Ovary (tissue), 9 donors: Measurements from ENCODE around the gene EEF1E1. TPM values are rescaled to one million over a fixed set of nuclear protein-coding genes. Genes with fewer than 3 reads are reported as not detected.
A peak's percentile ranks its signal among the peaks of the same experiment; 100 is the strongest.

Source experiments
- DNase-seq, 5 donors: peaks; one replicate each; pipeline ENCODE4 v3.0.0-alpha.2; 2019 to 2020
- H3K27ac ChIP-seq, 2 donors: fragments of 200-600 bp; one replicate each; pipeline versions ENCODE4 v1.5.1 to v1.8.0; 2019 to 2022
- H3K27me3 ChIP-seq: fragments of 200-600 bp; one replicate; pipeline ENCODE4 v1.8.0; 2022
- H3K36me3 ChIP-seq: fragments of 200-600 bp; sonication (generic); one replicate; pipeline ENCODE4 v1.5.1; 2019
- H3K4me1 ChIP-seq: one replicate; pipeline ENCODE4 v1.8.1; 2013; ENCODE audit warnings: mild to moderate bottlenecking, moderate library complexity; ENCODE audit not compliant: insufficient read depth
- H3K4me3 ChIP-seq: fragments of 200-600 bp; sonication (generic); one replicate; pipeline ENCODE4 v1.5.1; 2017
- H3K9me3 ChIP-seq, 2 donors: fragments of 200-600 bp in 1 of 2; sonication (generic) in 1 of 2; one replicate each; pipeline versions ENCODE4 v1.5.1 to v1.8.1; 2013 to 2019; ENCODE audit warnings: mild to moderate bottlenecking in 1 of 2, moderate library complexity in 1 of 2
- CTCF ChIP-seq, 3 donors: fragments of 450-650 bp in 2 of 3; fragments of 200-600 bp in 1 of 3; IDR thresholded peaks; one replicate each; pipeline versions ENCODE4 v1.5.1 to v1.8.0; 2016 to 2022; ENCODE audit warnings: antibody characterized with exemption in 3 of 3, mild to moderate bottlenecking in 1 of 3
- EP300 ChIP-seq: sonication (generic); formaldehyde crosslinking; IDR thresholded peaks from one replicate; pipeline ENCODE4 v1.6.1; 2017; ENCODE audit warnings: antibody characterized with exemption
- POLR2A ChIP-seq: fragments of 450-650 bp; IDR thresholded peaks from one replicate; pipeline ENCODE4 v1.6.1; 2017; ENCODE audit warnings: antibody characterized with exemption, mild to moderate bottlenecking, moderate library complexity
- WGBS, 3 donors: extraction: QIAGEN DNeasy Blood & Tissue Kit in 1 of 3; methylation state at CpG; one replicate each; pipeline versions ENCODE4 v1.1.5 to v1.1.7; 2013 to 2017; 5-methylcytosine and 5-hydroxymethylcytosine counted together
- intact Hi-C, 4 donors: fragments of 100-400 bp; cut with DNase I; formaldehyde crosslinking; loops; one replicate each; pipeline versions ENCODE4 v1.11.0 to v1.15.1; 2022 to 2023
- polyA plus RNA-seq, 2 donors: library from polyadenylated mRNA; stranded (reverse); fragments of 200-250 nt in 1 of 2; fragments of 350-450 nt in 1 of 2; fragmentation: Illumina TruSeq in 1 of 2; extraction: RNeasy Lipid Tissue Mini Kit (QIAGEN cat#74804) in 1 of 2; gene quantifications; one replicate each; pipeline ENCODE4 v1.2.3, GENCODE V29; 2013 to 2014
- total RNA-seq, 7 donors: library from RNA; depleted of rRNA in 2 of 7; stranded (reverse); fragments of >200 nt in 2 of 7; fragmentation: NEBNext Ultra II Directional in 3 of 7; extraction: Animal tissue kit (Norgen Biotek cat#: 25700) in 3 of 7; gene quantifications; one replicate each; pipeline versions ENCODE4 v1.1.0 to v1.2.4, GENCODE V29; 2016 to 2023
- donor health status: DM: no; HTN: no; CAD: no; lungs with moderate emphysema.
- donor health status: DM: no; HTN: no; CAD: no.
- donor health status: Bipolar disorder and iron deficiency.
- donor health status: DM: yes; HTN: yes; CAD: no.
- donor health status: DM: no; HTN: no; CAD: no.
- donor health status: DM: yes; HTN: yes; CAD: no.

The EEF1E1 gene
- total and polyA plus RNA-seq, 9 donors = 13.1 to 30.1 (median 19.9) TPM

- no peak overlapping the region for H3K4me3 ChIP-seq
- H3K9me3 ChIP-seq = no peaks in the 10 kb centered on the region
- DNase-seq = no peak
- no peaks in the 10 kb centered on the region for H3K4me1 ChIP-seq
- no peak overlapping the region for H3K27ac ChIP-seq
- TF ChIP-seq CTCF (IDR thresholded peaks at IDR 0.05) (no peak), EP300 (no peak), POLR2A (no peak)
- intact Hi-C loops = no loop called here
- no peaks in the 10 kb centered on the region for H3K36me3 ChIP-seq
- 34 to 54% (median 51%) methylated on average over 6 of the region's 6 CpGs for WGBS, 3 donors
- no peaks in the 10 kb centered on the region for H3K27me3 ChIP-seq
Observed at GRCh38 chr6:8137529-8137939, 35.2 kb upstream of the EEF1E1 start.

- intact Hi-C loops = no loop called here
- no peaks in the 10 kb centered on the region for H3K4me1 ChIP-seq
- no peak for DNase-seq
- H3K36me3 ChIP-seq = no peaks in the 10 kb centered on the region
- H3K27ac ChIP-seq = no peak overlapping the region
- H3K4me3 ChIP-seq = no peak overlapping the region
- no peak for TF ChIP-seq EP300
- TF ChIP-seq CTCF (IDR thresholded peaks at IDR 0.05) = no peak
- TF ChIP-seq POLR2A = no peak
- H3K9me3 ChIP-seq = no peaks in the 10 kb centered on the region
- 52 to 60% (median 59%) methylated on average over 3 of the region's 3 CpGs for WGBS, 3 donors
- H3K27me3 ChIP-seq = no peaks in the 10 kb centered on the region
Observed at GRCh38 chr6:8135276-8135675, 32.9 kb upstream of the EEF1E1 start.

GRCh38 chr6:8132130-8132529 lies 29.8 kb upstream of the EEF1E1 start:
- Histone ChIP-seq H3K4me1 (no peaks in the 10 kb centered on the region), H3K9me3 (no peaks in the 10 kb centered on the region), H3K4me3 (no peak overlapping the region), H3K27ac (no peak overlapping the region), H3K27me3 (no peaks in the 10 kb centered on the region), H3K36me3 (no peaks in the 10 kb centered on the region)
- WGBS, 3 donors = 61 to 70% (median 66%) methylated on average over 6 of the region's 6 CpGs
- no peak for TF ChIP-seq POLR2A
- TF ChIP-seq CTCF (IDR thresholded peaks at IDR 0.05) = no peak
- no peak for TF ChIP-seq EP300
- no peak for DNase-seq
- intact Hi-C loops = loop anchor here in 1 of 4 donors (5.0 kb wide), 1 partner anchor 90 kb away; no protein-coding TSS in a partner anchor

- intact Hi-C loops = loop anchor here in 1 of 4 donors (5.0 kb wide), 1 partner anchor 91 kb away; no protein-coding TSS in a partner anchor
- WGBS, 3 donors = 16 to 23% (median 18%) methylated on average over 13 of the region's 13 CpGs
- no peak overlapping the region for H3K27ac ChIP-seq
- H3K36me3 ChIP-seq = no peaks in the 10 kb centered on the region
- H3K27me3 ChIP-seq = no peaks in the 10 kb centered on the region
- no peak overlapping the region for H3K4me3 ChIP-seq
- no peaks in the 10 kb centered on the region for H3K9me3 ChIP-seq
- DNase-seq = peak in 3 of 5 donors; percentile 16 to 30 (median 24)
- TF ChIP-seq POLR2A (no peak), CTCF (IDR thresholded peaks at IDR 0.05) (peak in 1 of 3 donors; percentile 37), EP300 (no peak)
- H3K4me1 ChIP-seq = no peaks in the 10 kb centered on the region
Observed at GRCh38 chr6:8131265-8131897, 29.0 kb upstream of the EEF1E1 start.
